Chondrocyte (in vitro differentiated cells): ENCODE measurements around the gene FANCM. TPM values are rescaled to one million over a fixed set of nuclear protein-coding genes. Genes with fewer than 3 reads are reported as not detected.
"Not testable (repeated sequence)": the region's sequence is repeated elsewhere in the genome, so short reads cannot be mapped to it uniquely, and the experiment has no call there.

Source experiments
- DNase-seq: peaks from one replicate; pipeline ENCODE4 v3.0.0; 2021; ENCODE audit warnings: mixed read lengths, low spot score
- H3K27ac Mint-ChIP-seq: one replicate; pipeline ENCODE4 v1.8.0; 2021; ENCODE audit warnings: mild to moderate bottlenecking, moderate library complexity, mixed read lengths; ENCODE audit not compliant: unreplicated experiment
- H3K27me3 Mint-ChIP-seq: 2 replicates; pipeline ENCODE4 v1.8.0; 2021; ENCODE audit warnings: low read depth, mixed read lengths
- H3K36me3 Mint-ChIP-seq: 2 replicates; pipeline ENCODE4 v1.8.0; 2021; ENCODE audit warnings: low read depth, mixed read lengths
- H3K4me1 Mint-ChIP-seq: 2 replicates; pipeline ENCODE4 v1.8.0; 2021; ENCODE audit warnings: low read depth, mild to moderate bottlenecking, mixed read lengths
- H3K4me3 Mint-ChIP-seq: one replicate; pipeline ENCODE4 v1.8.0; 2021; ENCODE audit warnings: mild to moderate bottlenecking, moderate library complexity, mixed read lengths; ENCODE audit not compliant: unreplicated experiment
- H3K9me3 Mint-ChIP-seq: 2 replicates; pipeline ENCODE4 v1.8.0; 2021; ENCODE audit warnings: low read depth, mixed read lengths
- total RNA-seq: library from RNA; stranded (reverse); gene quantifications from 3 replicates; pipeline ENCODE4 v1.2.1, GENCODE V29; 2021
- TF ChIP-seq, protein P1 (sequence below): fragments of 200-600 bp; sonication (generic); IDR thresholded peaks from 2 replicates; pipeline ENCODE4 v1.5.0; 2021; ENCODE audit warnings: antibody characterized with exemption, mild to moderate bottlenecking, moderate library complexity

FANCM gene
- total RNA-seq, 1 donor from 2014 or later, result 4.0 TPM

- Mint-ChIP-seq H3K27ac (no peak overlapping the region), H3K27me3 (no peaks in the 10 kb centered on the region), H3K4me3 (no peak overlapping the region), H3K9me3 (no peaks in the 10 kb centered on the region), H3K36me3 (no peaks in the 10 kb centered on the region), H3K4me1 (peaks cover 24% of the 10 kb centered on the region)
- DNase-seq, result no peak
- TF ChIP-seq, protein P1, sequence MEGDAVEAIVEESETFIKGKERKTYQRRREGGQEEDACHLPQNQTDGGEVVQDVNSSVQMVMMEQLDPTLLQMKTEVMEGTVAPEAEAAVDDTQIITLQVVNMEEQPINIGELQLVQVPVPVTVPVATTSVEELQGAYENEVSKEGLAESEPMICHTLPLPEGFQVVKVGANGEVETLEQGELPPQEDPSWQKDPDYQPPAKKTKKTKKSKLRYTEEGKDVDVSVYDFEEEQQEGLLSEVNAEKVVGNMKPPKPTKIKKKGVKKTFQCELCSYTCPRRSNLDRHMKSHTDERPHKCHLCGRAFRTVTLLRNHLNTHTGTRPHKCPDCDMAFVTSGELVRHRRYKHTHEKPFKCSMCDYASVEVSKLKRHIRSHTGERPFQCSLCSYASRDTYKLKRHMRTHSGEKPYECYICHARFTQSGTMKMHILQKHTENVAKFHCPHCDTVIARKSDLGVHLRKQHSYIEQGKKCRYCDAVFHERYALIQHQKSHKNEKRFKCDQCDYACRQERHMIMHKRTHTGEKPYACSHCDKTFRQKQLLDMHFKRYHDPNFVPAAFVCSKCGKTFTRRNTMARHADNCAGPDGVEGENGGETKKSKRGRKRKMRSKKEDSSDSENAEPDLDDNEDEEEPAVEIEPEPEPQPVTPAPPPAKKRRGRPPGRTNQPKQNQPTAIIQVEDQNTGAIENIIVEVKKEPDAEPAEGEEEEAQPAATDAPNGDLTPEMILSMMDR, result no peak
Observed at GRCh38 chr14:45140661-45141187, 5.0 kb downstream of the FANCM start.

DNA sequence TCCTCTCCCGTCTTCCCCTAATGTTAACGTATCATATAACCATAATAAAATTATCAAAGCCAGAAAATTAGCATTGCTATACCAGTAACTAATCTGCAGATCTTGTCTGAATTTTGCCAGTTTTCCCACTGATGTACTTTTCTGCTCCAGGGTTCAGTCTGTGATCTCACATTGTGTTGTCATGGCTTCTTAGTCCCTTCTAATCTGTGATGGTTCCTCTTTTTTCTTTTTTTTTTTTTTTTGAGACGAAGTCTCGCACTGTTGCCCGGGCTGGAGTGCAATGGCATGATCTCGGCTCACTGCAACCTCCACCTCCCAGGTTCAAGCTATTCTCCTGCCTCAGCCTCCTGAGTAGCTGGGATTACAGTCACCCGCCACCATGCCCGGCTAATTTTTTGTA is 6.4 kb downstream of the FANCM start:
- H3K27me3 Mint-ChIP-seq, H3K9me3 Mint-ChIP-seq, H3K36me3 Mint-ChIP-seq, H3K27ac Mint-ChIP-seq, DNase-seq, H3K4me3 Mint-ChIP-seq: not testable (repeated sequence)
- H3K4me1 Mint-ChIP-seq, result peaks cover 13% of the 10 kb centered on the region

DNA sequence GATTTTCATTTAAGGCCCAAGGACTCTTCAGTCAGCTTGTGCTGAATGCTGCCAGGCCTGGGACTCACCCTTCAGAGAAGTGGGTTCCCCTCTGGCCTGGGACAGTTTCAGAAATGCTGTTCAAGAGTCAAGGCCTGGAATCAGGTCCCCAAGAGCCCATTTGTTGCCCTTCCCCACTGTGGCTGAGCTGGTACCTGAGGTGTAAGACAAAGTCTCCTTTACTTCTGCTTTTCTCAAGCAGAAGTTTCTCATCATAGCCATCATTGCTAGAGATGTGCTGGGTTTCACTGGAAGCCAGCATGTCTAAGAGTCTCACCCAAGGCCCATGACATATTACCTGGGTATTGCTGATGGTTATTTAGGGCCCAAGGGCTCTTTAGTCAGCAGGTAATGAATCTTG is 8.9 kb downstream of the FANCM start:
- Mint-ChIP-seq H3K4me3 (no peak overlapping the region), H3K4me1 (no peaks in the 10 kb centered on the region), H3K27ac (no peak overlapping the region), H3K9me3 (no peaks in the 10 kb centered on the region), H3K27me3 (no peaks in the 10 kb centered on the region), H3K36me3 (no peaks in the 10 kb centered on the region)
- TF ChIP-seq, protein P1, result no peak
- no peak for DNase-seq

DNA sequence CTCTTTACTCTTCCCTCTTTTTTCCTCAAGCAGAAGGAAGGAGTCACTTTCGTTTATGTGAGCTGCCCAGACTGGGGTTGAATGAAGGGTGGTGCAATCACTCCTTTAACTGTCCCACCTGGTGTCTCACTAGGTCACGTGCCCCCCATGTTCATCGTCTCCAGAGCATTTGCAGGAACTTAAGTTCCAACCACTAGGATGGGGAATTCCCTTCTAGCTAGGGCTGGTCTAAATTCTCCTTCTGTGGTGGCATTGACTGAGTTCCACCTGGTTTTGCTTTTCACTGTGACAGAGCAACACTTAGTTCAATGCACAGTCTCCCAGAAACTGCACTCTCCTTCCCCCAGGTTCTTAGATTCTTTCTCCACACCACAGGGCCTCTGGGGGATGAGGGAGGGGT is 9.5 kb downstream of the FANCM start:
- no peaks in the 10 kb centered on the region for H3K4me1 Mint-ChIP-seq
- TF ChIP-seq, protein P1, result no peak
- DNase-seq, result no peak
- no peak overlapping the region for H3K27ac Mint-ChIP-seq
- no peaks in the 10 kb centered on the region for H3K9me3 Mint-ChIP-seq
- H3K36me3 Mint-ChIP-seq, result no peaks in the 10 kb centered on the region
- no peak overlapping the region for H3K4me3 Mint-ChIP-seq
- no peaks in the 10 kb centered on the region for H3K27me3 Mint-ChIP-seq

DNA sequence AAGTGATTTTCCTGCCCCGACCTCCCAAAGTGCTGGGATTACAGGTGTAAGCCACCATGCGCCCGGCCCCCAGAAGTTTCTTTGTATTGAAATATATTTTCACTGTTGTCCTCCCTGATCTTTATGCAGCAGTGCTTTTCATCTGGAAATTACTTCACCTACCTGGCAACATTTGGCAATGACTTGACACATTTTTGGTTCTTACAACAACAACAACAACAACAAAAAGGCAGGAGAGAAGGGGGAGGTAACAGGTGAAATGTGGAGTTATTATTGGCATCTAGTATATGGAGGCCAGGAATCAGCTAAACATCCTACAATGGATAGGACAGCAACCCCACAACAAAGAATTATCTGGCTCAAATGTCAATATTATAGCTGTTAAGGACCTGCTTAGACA is 13.9 kb downstream of the FANCM start:
- Mint-ChIP-seq H3K9me3 (no peaks in the 10 kb centered on the region), H3K27ac (no peak overlapping the region), H3K27me3 (no peaks in the 10 kb centered on the region), H3K4me3 (no peak overlapping the region), H3K36me3 (peaks cover 2% of the 10 kb centered on the region), H3K4me1 (no peaks in the 10 kb centered on the region)
- DNase-seq, result no peak
- TF ChIP-seq, protein P1, result no peak

DNA sequence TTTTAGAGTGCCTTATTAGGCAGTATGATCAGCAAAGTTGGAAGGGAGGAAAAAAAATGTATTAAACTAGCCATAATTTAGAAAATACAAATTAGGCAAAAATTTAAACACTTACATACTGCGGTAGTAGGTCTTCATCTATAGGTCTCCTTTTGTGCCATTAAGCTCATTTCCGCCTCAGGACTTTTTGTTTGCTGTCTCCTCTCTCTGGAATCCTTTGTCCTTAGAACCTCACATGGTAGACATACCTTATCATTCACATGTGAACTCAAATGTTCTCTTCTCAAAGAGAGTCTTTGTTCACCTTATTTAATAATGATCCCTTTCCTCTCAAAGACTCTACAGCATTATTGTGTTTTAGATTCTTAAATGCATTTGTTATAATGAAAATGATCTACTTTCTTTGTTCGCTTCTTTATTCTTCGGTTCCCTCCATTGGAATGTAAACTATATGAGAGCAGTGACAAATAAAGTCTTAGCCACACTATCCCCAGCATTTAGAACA is 14.7 kb downstream of the FANCM start:
- no peaks in the 10 kb centered on the region for H3K27me3 Mint-ChIP-seq
- no peaks in the 10 kb centered on the region for H3K9me3 Mint-ChIP-seq
- H3K4me3 Mint-ChIP-seq, result no peak overlapping the region
- peaks cover 2% of the 10 kb centered on the region for H3K36me3 Mint-ChIP-seq
- TF ChIP-seq, protein P1, result no peak
- no peak overlapping the region for H3K27ac Mint-ChIP-seq
- no peaks in the 10 kb centered on the region for H3K4me1 Mint-ChIP-seq
- no peak for DNase-seq
